ENCODE results near the gene JAM3. TPM values are rescaled to one million over a fixed set of nuclear protein-coding genes. Genes with fewer than 3 reads are reported as not detected.

Gene JAM3
- total RNA-seq, 1 donor from 2014 or later, result 50.3 TPM

DNA sequence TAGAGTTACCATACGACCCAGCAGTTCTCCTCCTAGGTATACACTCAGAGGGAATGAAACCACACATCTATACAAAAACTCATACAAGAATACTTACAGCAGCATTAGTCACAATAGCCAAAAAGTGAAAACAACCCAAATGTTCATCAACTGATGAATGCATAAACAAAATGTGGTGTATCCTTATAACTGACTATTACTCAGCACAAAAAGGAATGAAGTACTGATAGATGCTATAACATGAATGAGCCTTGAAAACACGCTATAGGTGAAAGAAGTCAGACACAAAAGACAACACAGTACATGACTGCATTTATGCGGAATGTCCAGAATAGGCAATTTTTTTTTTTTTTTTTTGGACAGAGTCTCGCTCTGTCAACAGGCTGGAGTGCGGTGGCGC lies 131.8 kb downstream of the JAM3 start:
- TF ChIP-seq, protein P1, sequence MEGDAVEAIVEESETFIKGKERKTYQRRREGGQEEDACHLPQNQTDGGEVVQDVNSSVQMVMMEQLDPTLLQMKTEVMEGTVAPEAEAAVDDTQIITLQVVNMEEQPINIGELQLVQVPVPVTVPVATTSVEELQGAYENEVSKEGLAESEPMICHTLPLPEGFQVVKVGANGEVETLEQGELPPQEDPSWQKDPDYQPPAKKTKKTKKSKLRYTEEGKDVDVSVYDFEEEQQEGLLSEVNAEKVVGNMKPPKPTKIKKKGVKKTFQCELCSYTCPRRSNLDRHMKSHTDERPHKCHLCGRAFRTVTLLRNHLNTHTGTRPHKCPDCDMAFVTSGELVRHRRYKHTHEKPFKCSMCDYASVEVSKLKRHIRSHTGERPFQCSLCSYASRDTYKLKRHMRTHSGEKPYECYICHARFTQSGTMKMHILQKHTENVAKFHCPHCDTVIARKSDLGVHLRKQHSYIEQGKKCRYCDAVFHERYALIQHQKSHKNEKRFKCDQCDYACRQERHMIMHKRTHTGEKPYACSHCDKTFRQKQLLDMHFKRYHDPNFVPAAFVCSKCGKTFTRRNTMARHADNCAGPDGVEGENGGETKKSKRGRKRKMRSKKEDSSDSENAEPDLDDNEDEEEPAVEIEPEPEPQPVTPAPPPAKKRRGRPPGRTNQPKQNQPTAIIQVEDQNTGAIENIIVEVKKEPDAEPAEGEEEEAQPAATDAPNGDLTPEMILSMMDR (conservative IDR thresholded peaks at IDR 0.05), result no peak
- H3K27ac Mint-ChIP-seq, result no peak overlapping the region
- peaks cover 39% of the 10 kb centered on the region for H3K36me3 Mint-ChIP-seq
- no peaks in the 10 kb centered on the region for H3K4me1 Mint-ChIP-seq (ENCODE audit: unreplicated experiment)
- DNase-seq (ENCODE audit: extremely low spot score, unreplicated experiment), result no peak
- no peak overlapping the region for H3K4me3 Mint-ChIP-seq
- H3K9me3 Mint-ChIP-seq, result no peaks in the 10 kb centered on the region
- H3K27me3 Mint-ChIP-seq, result no peaks in the 10 kb centered on the region

Other genes with a start within 250 kb of the JAM3 start
- not detected in 2 replicates for gene SPATA19, start 223.6 kb upstream of the JAM3 start, total RNA-seq (ENCODE audit: low replicate concordance)
- gene IGSF9B, start 112.1 kb upstream of the JAM3 start, total RNA-seq (ENCODE audit: low replicate concordance), result 6.6 and 10.6 TPM in 2 replicates
- gene NCAPD3, start 154.9 kb downstream of the JAM3 start, total RNA-seq (ENCODE audit: low replicate concordance), result 18.0 and 33.9 TPM in 2 replicates
- 32.5 and 43.6 TPM in 2 replicates for gene VPS26B, start 155.6 kb downstream of the JAM3 start, total RNA-seq (ENCODE audit: low replicate concordance)
- 28.7 and 44.3 TPM in 2 replicates for gene THYN1, start 184.3 kb downstream of the JAM3 start, total RNA-seq (ENCODE audit: low replicate concordance)
- 26.4 and 29.8 TPM in 2 replicates for gene ACAD8, start 184.5 kb downstream of the JAM3 start, total RNA-seq (ENCODE audit: low replicate concordance)
- gene GLB1L3, start 207.3 kb downstream of the JAM3 start, total RNA-seq (ENCODE audit: low replicate concordance), result not detected in 2 replicates